Lower leg skin (tissue), 4 donors: ENCODE data around the gene TAPT1. TPM values are rescaled to one million over a fixed set of nuclear protein-coding genes. Genes with fewer than 3 reads are reported as not detected.
"Not testable (repeated sequence)": the region's sequence is repeated elsewhere in the genome, so short reads cannot be mapped to it uniquely, and the experiment has no call there.

Experiments used
- DNase-seq, 2 donors: peaks; one replicate each; pipeline ENCODE4 v3.0.0-alpha.2; 2019; ENCODE audit warnings: low spot score in 2 of 2
- H3K4me3 ChIP-seq: fragments of 200-600 bp; sonication (generic); 2 replicates; pipeline ENCODE4 v1.5.1; 2017; ENCODE audit warnings: mild to moderate bottlenecking, low read depth; ENCODE audit not compliant: poor library complexity, severe bottlenecking
- POLR2A ChIP-seq, 2 donors: fragments of 450-650 bp; IDR thresholded peaks; one replicate each; pipeline ENCODE4 v1.6.1; 2016 to 2017; ENCODE audit warnings: antibody characterized with exemption in 2 of 2, mild to moderate bottlenecking in 1 of 2, moderate library complexity in 1 of 2
- WGBS, 2 donors: methylation state at CpG; one replicate each; pipeline ENCODE4 v1.1.5; 2018; 5-methylcytosine and 5-hydroxymethylcytosine counted together
- intact Hi-C: fragments of 100-400 bp; cut with DNase I; formaldehyde crosslinking; loops from one replicate; pipeline ENCODE4 v1.15.0; 2023; ENCODE audit warnings: low total_unique reads
- total RNA-seq, 4 donors: library from RNA; depleted of rRNA; stranded (reverse); fragments of >200 nt; gene quantifications; one replicate each; pipeline ENCODE4 v1.1.0, GENCODE V29; 2016
- TF ChIP-seq, protein P1 (sequence below), 3 donors: fragments of 450-650 bp; IDR thresholded peaks; one replicate each; pipeline ENCODE4 v1.5.1; 2016; ENCODE audit warnings: antibody characterized with exemption in 3 of 3, mild to moderate bottlenecking in 3 of 3, moderate library complexity in 2 of 3

The TAPT1 gene
- total RNA-seq, 4 donors from 2014 or later: 10.5 to 31.0 (median 18.7) TPM

DNA sequence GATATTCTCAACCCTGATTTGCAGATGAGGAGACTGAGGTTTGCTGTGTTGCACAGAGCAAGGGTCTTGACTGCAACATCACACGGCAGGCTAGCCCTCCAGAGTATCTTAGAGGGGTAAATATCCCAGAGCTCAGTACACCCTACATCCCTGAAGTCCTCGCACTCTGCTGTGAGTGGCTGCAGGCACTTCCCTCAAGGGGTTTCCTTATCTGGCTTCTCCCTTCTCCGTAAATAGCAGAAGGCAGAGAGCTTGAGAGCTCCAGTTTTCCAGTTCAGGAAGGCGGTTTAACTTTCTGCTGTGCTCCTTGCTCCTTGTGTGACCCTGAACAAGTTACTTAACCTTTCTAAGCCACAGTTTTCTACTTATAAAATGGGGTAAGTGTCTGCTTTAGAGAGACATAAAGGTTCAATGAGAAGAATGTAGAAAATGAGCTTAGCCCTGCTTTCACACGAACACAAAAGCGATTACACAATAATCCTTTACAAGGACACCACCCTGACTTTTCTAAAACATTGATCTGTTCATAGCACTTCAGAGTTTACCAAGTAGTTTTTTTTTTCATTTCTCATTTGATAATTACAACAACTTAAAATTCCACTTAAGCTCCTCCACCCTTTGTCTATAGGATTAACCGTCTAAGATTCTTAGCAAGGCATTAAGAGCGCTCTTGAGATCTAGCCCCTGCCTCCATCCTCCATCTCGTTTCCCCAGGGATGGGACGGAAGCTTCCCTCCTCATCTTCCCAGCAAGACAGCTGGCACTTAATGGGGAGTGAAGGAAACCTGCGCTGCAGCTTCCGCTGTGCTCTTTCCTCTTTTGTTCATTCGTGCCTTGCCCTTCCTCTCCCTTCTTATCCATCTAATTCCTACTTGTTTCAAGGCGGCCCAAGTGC lies 68.4 kb downstream of the TAPT1 start:
- no peak for DNase-seq
- intact Hi-C loops: no loop called here
- H3K4me3 ChIP-seq: no peak overlapping the region
- WGBS, 2 donors: 65 to 70% methylated on average over 14 of the region's 14 CpGs
- TF ChIP-seq POLR2A (IDR thresholded peaks at IDR 0.05): no peak
- TF ChIP-seq, protein P1, sequence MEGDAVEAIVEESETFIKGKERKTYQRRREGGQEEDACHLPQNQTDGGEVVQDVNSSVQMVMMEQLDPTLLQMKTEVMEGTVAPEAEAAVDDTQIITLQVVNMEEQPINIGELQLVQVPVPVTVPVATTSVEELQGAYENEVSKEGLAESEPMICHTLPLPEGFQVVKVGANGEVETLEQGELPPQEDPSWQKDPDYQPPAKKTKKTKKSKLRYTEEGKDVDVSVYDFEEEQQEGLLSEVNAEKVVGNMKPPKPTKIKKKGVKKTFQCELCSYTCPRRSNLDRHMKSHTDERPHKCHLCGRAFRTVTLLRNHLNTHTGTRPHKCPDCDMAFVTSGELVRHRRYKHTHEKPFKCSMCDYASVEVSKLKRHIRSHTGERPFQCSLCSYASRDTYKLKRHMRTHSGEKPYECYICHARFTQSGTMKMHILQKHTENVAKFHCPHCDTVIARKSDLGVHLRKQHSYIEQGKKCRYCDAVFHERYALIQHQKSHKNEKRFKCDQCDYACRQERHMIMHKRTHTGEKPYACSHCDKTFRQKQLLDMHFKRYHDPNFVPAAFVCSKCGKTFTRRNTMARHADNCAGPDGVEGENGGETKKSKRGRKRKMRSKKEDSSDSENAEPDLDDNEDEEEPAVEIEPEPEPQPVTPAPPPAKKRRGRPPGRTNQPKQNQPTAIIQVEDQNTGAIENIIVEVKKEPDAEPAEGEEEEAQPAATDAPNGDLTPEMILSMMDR (IDR thresholded peaks at IDR 0.05): no peak

DNA sequence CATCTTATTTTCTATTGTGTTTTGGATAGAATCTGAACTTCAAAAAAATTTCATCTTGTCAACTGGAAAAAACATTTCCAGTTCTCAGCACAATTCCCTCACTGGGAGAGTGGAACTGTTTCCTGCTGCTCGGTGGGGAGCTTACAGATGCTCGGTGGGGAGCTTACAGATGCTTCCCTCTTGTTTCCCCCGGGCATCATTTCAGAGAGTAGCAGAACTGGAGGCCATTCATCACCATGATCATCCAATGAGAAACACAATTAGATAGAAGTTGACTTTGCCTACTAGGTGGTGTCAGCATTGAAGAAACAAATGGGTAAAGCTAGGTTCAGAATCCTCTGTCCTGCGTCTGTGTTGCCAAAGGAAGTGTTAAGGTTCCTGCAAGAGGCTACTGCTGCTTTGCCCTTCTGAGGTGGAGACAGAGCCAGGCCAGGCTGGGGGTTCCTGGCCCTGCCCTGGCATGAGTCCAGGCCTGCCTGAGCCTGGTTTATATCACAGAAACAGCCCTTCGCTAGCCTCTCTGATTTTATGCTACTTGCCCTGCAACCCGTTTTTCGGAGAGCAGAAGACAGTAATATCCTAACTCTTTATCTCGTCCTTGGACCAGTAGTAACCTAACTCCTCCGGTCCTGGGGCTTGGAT lies 70.6 kb downstream of the TAPT1 start:
- intact Hi-C loops: no loop called here
- no peak for TF ChIP-seq POLR2A (IDR thresholded peaks at IDR 0.05)
- TF ChIP-seq, protein P1 (IDR thresholded peaks at IDR 0.05): no peak
- no peak overlapping the region for H3K4me3 ChIP-seq
- no peak for DNase-seq
- 65% methylated on average over 9 of the region's 9 CpGs for WGBS, 2 donors

DNA sequence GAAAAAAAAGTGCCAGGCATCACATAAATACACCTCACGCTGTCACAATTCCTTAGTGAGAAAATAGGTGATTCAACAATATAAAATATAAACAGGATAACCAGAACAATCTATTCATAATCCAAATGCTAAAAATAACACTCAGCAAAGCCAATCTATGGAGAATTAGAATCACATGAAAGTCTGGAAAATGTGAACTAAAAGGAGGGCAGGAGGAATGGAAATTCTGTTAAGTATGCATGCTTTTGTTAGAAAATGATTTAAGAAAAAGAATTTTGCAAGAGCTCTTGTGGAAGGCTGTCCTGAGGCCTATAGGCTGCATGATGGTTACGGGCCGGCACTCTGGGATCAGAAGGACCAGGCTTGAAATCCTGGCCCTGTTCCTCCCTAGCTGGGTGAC lies 71.8 kb downstream of the TAPT1 start:
- no peak overlapping the region for H3K4me3 ChIP-seq
- intact Hi-C loops: no loop called here
- 83 to 90% methylated on average over 3 of the region's 3 CpGs for WGBS, 2 donors
- no peak for DNase-seq
- TF ChIP-seq POLR2A (IDR thresholded peaks at IDR 0.05): no peak
- TF ChIP-seq, protein P1 (IDR thresholded peaks at IDR 0.05): no peak

DNA sequence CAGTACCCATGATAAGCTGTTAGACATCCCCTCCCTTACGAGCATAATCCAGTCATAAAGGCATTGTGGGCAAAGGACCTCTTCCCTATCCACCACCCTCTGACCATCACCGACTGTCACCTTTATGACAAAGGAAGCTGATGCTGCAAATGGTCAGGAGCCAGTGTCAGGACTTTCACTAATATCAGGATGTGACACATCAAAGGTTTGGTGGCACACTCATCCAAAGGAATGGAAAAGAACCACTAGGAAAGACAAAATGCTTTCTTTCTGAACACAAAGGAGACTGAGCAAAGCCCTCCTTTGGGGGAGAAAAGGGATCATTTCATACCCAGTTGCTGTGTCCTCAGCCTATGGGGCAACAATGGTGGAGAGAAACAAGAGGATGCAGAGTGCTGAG lies 75.6 kb downstream of the TAPT1 start:
- no peak overlapping the region for H3K4me3 ChIP-seq
- intact Hi-C loops: no loop called here
- TF ChIP-seq POLR2A (IDR thresholded peaks at IDR 0.05): no peak
- WGBS, 2 donors: 94 to 95% methylated on average over 2 of the region's 2 CpGs
- no peak for DNase-seq

DNA sequence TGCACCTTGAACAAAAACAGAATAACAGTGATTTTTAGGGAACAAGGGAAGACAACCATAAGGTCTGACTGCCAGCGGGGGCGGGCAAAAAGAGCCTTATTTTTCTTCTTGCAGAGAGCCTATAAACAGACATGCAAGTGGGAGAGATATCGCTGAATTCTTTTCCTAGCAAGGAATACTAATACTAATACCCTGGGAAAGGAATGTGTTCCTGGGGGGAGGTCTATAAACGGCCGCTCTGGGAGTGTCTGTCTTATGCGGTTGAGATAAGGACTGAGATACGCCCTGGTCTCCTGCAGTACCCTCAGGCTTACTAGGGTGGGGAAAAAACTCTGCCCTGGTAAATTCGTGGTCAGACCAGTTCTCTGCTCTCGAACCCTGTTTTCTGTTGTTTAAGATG lies 81.4 kb downstream of the TAPT1 start:
- WGBS, 2 donors: 88 to 89% methylated on average over 9 of the region's 9 CpGs
- DNase-seq: peak in 1 of 2 donors; percentile 52
- intact Hi-C loops, H3K4me3 ChIP-seq: not testable (repeated sequence)

DNA sequence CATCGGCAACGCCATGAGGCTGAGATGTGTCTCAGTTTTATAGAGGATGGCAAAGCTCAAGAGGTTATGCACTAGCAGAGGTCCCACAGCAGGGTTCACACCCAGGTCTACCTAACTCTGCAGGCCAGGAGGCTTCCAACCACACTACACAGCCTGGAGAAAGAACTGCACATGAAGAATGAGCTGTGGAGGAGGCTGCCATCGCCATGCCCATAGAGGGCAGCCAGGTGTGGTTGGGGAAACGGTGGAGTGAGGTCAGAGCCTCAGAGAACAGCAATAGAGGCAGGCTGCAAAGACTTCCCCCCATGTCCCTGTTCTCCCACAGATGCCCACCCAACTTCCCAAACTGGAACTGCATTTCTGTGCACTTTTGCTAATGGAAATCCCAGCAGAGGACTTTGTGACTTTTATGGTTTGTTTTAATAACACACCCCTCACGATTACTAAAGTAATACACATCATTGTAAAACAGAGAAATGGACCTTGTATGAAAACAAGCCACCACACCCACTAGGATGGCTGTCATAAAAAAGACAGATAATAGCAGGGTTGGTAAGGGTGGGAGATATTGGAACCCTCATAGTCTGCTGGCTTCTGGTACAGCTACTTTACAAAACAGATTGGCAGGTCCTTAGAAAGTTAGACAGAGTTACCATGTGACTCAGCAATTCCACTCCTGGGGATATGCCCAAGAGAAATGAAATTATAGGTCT lies 83.5 kb downstream of the TAPT1 start:
- intact Hi-C loops: no loop called here
- no peak for TF ChIP-seq POLR2A (IDR thresholded peaks at IDR 0.05)
- TF ChIP-seq, protein P1 (IDR thresholded peaks at IDR 0.05): no peak
- peak in 1 of 2 donors; percentile 31 for DNase-seq
- 61 to 81% methylated on average over 5 of the region's 5 CpGs for WGBS, 2 donors
- H3K4me3 ChIP-seq: no peak overlapping the region
